ENCODE results near the gene MESP2. TPM values are rescaled to one million over a fixed set of nuclear protein-coding genes. Genes with fewer than 3 reads are reported as not detected.

The MESP2 gene
- polyA plus RNA-seq, 1 donor from 2014 or later = not detected

- Histone ChIP-seq H3K27ac (ENCODE audit: low read length) (no peak overlapping the region), H3K27me3 (ENCODE audit: insufficient read depth, low read depth, low read length) (no peaks in the 10 kb centered on the region), H3K4me3 (ENCODE audit: low read length) (no peak overlapping the region), H3K79me2 (replicated peaks; ENCODE audit: insufficient read depth, low read length) (no peaks in the 10 kb centered on the region), H3K9me2 (ENCODE audit: insufficient read depth, low read length) (no peaks in the 10 kb centered on the region), H3K9me3 (ENCODE audit: low read length) (no peaks in the 10 kb centered on the region), H3F3A (ENCODE audit: insufficient read depth, low read length, poor library complexity, severe bottlenecking) (no peaks in the 10 kb centered on the region), H4K20me1 (ENCODE audit: insufficient read depth) (no peaks in the 10 kb centered on the region), H3K36me3 (ENCODE audit: insufficient read depth, low read length) (no peaks in the 10 kb centered on the region), H3K4me2 (ENCODE audit: low read length) (no peak overlapping the region), H2AFZ (ENCODE audit: low read depth, low read length) (no peak overlapping the region), H3K9ac (ENCODE audit: low read length) (no peak overlapping the region)
- TF ChIP-seq POLR2AphosphoS5 (IDR thresholded peaks at IDR 0.05) = no peak
- TF ChIP-seq, protein P1, sequence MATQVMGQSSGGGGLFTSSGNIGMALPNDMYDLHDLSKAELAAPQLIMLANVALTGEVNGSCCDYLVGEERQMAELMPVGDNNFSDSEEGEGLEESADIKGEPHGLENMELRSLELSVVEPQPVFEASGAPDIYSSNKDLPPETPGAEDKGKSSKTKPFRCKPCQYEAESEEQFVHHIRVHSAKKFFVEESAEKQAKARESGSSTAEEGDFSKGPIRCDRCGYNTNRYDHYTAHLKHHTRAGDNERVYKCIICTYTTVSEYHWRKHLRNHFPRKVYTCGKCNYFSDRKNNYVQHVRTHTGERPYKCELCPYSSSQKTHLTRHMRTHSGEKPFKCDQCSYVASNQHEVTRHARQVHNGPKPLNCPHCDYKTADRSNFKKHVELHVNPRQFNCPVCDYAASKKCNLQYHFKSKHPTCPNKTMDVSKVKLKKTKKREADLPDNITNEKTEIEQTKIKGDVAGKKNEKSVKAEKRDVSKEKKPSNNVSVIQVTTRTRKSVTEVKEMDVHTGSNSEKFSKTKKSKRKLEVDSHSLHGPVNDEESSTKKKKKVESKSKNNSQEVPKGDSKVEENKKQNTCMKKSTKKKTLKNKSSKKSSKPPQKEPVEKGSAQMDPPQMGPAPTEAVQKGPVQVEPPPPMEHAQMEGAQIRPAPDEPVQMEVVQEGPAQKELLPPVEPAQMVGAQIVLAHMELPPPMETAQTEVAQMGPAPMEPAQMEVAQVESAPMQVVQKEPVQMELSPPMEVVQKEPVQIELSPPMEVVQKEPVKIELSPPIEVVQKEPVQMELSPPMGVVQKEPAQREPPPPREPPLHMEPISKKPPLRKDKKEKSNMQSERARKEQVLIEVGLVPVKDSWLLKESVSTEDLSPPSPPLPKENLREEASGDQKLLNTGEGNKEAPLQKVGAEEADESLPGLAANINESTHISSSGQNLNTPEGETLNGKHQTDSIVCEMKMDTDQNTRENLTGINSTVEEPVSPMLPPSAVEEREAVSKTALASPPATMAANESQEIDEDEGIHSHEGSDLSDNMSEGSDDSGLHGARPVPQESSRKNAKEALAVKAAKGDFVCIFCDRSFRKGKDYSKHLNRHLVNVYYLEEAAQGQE (IDR thresholded peaks at IDR 0.05; ENCODE audit: borderline replicate concordance) = no peak
- no peak for TF ChIP-seq SMC3 (conservative IDR thresholded peaks at IDR 0.05; ENCODE audit: poor library complexity)
- TF ChIP-seq MXI1 (conservative IDR thresholded peaks at IDR 0.05; ENCODE audit: poor library complexity, severe bottlenecking) = no peak
- TF ChIP-seq EP300 (conservative IDR thresholded peaks at IDR 0.05; ENCODE audit: poor library complexity, severe bottlenecking) = no peak
- no peak for TF ChIP-seq CTCF (IDR thresholded peaks at IDR 0.05; ENCODE audit: poor library complexity, severe bottlenecking)
- TF ChIP-seq EZH2 (IDR thresholded peaks at IDR 0.05; ENCODE audit: borderline replicate concordance, insufficient read depth, low read length, poor library complexity, severe bottlenecking) = no peak
- TF ChIP-seq RAD21 (conservative IDR thresholded peaks at IDR 0.05) = no peak
- TF ChIP-seq TAF1 (IDR thresholded peaks at IDR 0.05; ENCODE audit: low read depth) = no peak
Observed at GRCh38 chr15:89731275-89731674, 44.9 kb upstream of the MESP2 start.

- Histone ChIP-seq H4K20me1 (ENCODE audit: insufficient read depth) (no peaks in the 10 kb centered on the region), H3K27me3 (ENCODE audit: insufficient read depth, low read depth, low read length) (no peaks in the 10 kb centered on the region), H3K4me3 (ENCODE audit: low read length) (no peak overlapping the region), H3K9me2 (ENCODE audit: insufficient read depth, low read length) (no peaks in the 10 kb centered on the region), H3K9me3 (ENCODE audit: low read length) (no peaks in the 10 kb centered on the region), H2AFZ (ENCODE audit: low read depth, low read length) (no peak overlapping the region), H3K79me2 (replicated peaks; ENCODE audit: insufficient read depth, low read length) (no peaks in the 10 kb centered on the region), H3F3A (ENCODE audit: insufficient read depth, low read length, poor library complexity, severe bottlenecking) (no peaks in the 10 kb centered on the region), H3K27ac (ENCODE audit: low read length) (no peak overlapping the region), H3K4me2 (ENCODE audit: low read length) (no peak overlapping the region), H3K9ac (ENCODE audit: low read length) (no peak overlapping the region), H3K36me3 (ENCODE audit: insufficient read depth, low read length) (no peaks in the 10 kb centered on the region)
- TF ChIP-seq EZH2 (IDR thresholded peaks at IDR 0.05; ENCODE audit: borderline replicate concordance, insufficient read depth, low read length, poor library complexity, severe bottlenecking) (no peak), POLR2AphosphoS5 (IDR thresholded peaks at IDR 0.05) (no peak), RAD21 (conservative IDR thresholded peaks at IDR 0.05) (no peak), SMC3 (conservative IDR thresholded peaks at IDR 0.05; ENCODE audit: poor library complexity) (no peak), EP300 (conservative IDR thresholded peaks at IDR 0.05; ENCODE audit: poor library complexity, severe bottlenecking) (no peak), CTCF (IDR thresholded peaks at IDR 0.05; ENCODE audit: poor library complexity, severe bottlenecking) (no peak), TAF1 (IDR thresholded peaks at IDR 0.05; ENCODE audit: low read depth) (no peak), MXI1 (conservative IDR thresholded peaks at IDR 0.05; ENCODE audit: poor library complexity, severe bottlenecking) (no peak)
- TF ChIP-seq, protein P1 (IDR thresholded peaks at IDR 0.05; ENCODE audit: borderline replicate concordance) = no peak
Observed at GRCh38 chr15:89732451-89733172, 43.5 kb upstream of the MESP2 start.

Data from neural cell (in vitro differentiated cells).